ENCODE measurements around the gene RILPL1.
"Not testable (repeated sequence)": the region's sequence is repeated elsewhere in the genome, so short reads cannot be mapped to it uniquely, and the experiment has no call there.

The RILPL1 gene

GRCh38 chr12:123530668-123531067, 2.9 kb downstream of the RILPL1 start:
- no peak for DNase-seq (ENCODE audit: low read depth)

- DNase-seq (ENCODE audit: low read depth) = no peak
These were observed 3.8 kb downstream of the RILPL1 start for GRCh38 chr12:123529686-123530085.

DNA sequence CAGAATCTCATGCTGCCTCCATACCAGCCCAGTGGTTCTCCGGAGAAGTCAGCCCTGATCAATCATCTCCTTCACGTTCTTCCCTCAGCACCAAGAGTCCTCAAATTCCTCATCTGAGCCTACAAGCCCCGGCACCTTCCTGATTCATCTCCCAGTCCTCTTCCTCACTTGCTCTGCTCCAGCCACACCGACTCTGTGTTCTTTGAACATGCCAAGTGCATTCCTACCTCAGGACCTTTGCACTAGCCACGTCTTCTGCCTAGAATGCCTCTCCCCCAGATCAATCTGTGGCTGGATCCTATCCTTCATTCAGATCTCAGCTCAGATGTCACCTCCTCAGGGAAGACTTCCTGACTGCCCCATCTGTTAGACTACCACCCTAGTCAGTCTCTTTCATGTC, 4.7 kb downstream of the RILPL1 start:
- no peak for DNase-seq (ENCODE audit: low read depth)

DNA sequence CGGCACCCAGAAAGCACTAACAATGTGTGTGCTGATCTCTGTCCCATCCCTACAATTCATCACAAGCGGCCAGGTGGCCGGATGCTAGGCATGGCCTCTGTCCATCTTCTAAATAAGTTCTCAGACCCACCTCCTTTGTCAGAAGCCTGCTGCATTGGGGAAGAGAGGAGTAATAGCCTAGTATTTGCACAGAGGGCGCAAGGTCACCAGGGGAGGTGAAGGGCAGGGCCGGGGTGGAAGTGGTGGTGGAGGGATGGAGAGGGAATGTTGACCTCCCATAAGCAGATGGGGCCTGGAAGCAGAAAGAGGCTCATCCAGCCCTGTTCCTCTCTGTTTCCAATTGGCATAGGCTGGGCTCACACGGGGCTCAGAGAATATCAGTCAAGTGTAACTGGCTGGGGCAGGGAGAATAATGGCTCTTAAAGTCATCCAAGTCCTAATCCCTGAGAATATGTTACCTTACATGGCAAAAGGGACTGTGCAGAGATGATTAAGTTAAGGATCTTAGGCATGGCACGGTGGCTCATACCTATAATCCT, 6.9 kb downstream of the RILPL1 start:
- no peak for DNase-seq (ENCODE audit: low read depth)

DNA sequence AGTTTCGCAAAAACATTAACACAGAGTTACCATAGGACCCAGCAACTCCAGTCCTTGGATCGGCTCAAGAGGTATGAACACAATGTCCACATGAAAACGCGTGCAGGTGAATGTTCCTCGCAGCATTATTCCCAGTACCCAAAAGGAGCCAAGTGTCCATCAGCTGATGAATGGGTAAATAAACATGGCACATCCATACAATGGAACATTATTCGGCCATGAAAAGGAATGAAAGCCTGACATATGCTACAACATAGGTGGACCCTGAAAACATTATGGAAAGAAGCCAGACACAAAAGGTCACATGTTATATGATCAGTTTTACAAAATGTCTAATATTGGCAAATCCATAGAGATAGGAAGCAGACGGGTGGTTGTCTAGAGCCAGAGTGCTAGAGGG, 9.1 kb downstream of the RILPL1 start:
- DNase-seq (ENCODE audit: low read depth) = no peak

DNA sequence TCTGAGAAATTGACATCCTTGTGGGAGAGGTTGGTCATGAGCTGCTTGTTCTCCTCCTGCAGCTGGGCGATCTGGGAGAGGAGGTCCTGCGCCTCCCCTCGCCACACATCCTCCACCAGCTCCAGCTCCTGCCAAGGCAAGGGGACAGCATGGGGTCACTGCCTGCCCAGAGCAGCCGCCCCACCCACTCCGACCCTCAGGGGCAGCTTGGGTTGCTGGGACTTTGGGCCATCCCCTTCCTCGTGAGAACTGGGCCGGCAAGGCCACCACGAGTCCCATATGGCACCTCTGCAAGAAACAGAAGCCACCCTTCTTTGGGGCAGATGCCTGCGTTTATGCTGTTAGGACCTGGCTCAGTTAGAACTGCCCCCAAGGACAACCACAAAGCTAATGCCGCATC, 10.0 kb downstream of the RILPL1 start:
- no peak for DNase-seq (ENCODE audit: low read depth)

- DNase-seq (ENCODE audit: low read depth) = no peak
These were observed 11.4 kb downstream of the RILPL1 start for GRCh38 chr12:123522164-123522563.

DNA sequence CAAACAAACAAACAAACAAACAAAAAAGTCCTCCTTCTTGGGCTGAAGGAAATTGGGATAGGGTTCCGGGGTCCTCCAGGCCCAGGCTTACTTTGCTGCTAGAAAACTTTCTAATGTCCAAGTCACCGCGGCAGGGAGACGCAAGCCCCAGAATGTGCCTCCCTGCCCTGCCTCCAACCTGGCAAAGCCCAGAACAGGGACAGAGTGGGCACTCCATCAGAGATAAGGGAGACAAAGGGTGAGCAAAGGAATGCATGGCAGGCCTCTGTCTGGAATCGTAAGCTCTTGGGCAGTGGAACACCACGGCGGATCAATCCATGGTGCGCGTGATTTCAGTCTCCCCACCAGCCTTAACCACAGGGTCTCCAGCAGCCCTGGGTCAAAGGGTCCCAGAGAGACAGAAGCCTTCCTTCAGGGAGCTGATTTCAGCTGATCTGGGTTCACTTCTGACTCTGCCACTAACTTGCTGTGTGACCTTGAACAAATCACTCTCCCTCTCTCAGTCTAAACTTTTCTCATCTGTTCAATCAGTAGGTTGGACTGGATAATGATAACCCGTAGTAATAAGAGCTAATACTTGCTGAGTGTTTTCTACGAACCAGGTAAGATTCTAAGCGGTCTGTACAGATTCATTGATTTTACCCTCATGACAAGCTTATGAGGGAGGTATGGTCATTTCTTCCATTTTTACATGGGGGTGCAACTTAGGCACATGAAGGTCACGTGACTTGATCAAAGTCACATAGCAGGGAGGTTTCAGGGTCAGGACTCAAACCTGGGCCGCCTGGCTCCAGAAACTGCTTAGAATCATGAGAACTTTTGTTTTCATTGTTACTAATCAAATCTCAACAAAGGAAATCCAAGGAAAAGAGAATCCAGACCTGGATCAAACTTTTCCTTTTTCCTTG, 12.7 kb downstream of the RILPL1 start:
- DNase-seq (ENCODE audit: low read depth) = no peak

DNA sequence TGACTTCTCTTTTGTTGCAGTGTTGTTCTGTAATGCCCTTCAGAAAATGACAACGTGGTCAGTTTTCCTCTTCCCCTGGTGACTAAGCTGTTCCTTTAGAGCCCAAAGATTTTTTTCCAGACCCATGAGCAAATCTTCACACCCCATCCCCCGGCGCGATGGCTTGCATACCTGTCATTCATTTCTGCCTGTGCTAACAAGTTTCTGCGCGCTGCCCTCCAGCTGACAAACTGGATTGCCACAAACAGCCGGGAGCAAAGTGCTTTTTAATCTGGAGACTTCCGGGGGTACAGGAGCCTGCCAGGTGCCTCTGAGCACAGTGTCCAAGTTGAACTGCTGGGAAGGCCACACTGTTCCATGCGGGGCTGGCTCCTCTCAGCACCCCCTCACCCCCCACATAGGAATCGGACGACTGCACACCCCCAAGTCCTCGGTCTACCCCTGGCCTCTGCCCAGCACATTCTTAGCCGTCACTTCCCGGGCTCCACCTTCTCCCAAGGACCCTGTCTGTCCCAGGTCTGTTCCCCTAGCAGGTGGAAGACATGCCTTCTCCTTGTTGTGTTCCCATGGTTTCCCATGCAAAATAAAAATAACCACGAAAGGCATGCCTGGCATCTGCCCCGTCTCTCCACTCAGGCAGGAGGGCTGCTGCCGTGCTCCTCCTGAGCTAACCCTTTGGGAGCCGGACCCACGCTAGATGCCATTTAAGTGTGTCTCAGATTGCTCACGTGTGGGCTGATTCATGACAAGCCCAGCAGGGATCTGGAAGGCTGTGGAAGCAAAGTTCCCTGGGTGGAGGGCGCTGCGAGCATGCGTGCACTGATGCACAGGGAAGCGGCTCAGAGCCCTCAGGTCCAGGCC, 14.1 kb downstream of the RILPL1 start:
- DNase-seq (ENCODE audit: low read depth) = no peak

DNA sequence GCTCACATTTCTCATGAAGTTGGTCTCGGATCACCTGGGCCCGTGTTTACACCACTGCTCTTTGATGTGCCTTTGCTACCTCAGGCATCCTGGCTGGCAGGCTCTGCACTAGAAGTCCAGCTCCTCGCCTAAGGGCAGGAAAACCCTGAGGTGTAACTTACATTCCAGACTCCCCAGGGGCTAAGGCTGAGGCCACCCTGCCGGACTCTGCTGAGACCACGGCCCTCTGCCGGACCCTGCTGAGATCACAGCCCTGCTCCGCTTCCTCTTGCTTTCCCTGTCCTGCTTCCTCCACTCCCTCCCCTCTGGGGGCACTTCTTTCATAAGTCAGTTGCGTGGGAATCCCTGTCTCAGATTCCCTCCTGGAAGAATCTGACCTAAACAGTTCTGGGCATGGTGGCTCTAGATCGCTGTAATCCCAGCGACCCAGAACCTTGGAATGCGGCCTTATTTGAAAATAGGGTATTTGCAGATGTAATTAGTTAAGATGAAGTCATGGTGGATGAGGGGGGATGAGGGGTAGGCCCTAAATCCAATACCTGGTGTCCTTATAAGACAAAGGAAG, 17.2 kb downstream of the RILPL1 start:
- no peak for DNase-seq (ENCODE audit: low read depth)

- DNase-seq (ENCODE audit: low read depth) = not testable (repeated sequence)
These were observed 18.8 kb downstream of the RILPL1 start for GRCh38 chr12:123514582-123515221.

DNA sequence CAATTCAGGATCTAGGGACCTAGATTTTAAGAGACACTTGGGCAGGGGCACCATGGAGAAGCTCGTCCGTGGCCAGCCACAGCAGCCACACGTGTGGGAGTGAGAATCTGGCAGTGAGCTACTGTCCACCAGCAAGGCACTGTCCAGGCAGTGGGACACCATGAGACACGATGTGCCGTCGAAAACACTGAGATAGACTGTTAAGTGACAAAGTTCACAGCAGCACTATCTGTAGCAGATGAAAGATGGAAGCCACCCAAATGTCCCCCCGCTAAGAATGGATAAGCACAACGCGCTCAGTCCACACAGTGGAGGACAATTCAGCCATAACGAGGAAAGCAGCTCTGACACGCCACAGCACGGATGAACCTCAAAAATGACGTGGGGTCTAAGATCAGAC, 19.7 kb downstream of the RILPL1 start:
- no peak for DNase-seq (ENCODE audit: low read depth)

GRCh38 chr12:123512838-123513665, 20.5 kb downstream of the RILPL1 start:
- DNase-seq (ENCODE audit: low read depth) = no peak

- DNase-seq (ENCODE audit: low read depth) = no peak
These were observed 26.7 kb downstream of the RILPL1 start for GRCh38 chr12:123506843-123507236.

- DNase-seq (ENCODE audit: low read depth) = no peak
These were observed 27.3 kb downstream of the RILPL1 start for GRCh38 chr12:123506059-123506842.

DNA sequence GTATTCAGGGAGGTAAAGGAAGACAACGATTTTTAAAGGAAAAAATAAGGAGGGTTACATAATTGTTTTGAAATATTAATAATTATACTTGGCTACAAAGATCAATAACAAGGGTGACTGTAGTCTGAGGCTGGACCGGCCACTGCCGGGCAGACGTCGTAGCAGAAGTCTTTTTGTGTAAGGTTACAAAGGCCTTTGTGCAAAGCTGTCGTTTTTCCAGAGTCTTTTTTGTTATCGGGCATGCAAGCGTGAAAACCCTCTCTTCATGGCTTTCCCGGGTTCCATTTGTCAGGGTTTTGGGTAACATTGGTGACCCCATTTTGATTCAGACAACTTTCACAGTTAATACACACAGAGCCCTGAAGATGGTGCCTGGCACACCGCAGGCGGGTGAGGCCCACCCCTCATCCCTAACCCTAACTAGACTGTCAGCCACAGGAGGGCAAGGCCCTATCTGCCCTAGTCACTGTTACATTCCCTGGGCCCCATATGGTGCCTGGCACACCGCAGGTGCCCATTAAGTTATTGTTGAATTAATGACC, 31.3 kb downstream of the RILPL1 start:
- no peak for DNase-seq (ENCODE audit: low read depth)

- DNase-seq (ENCODE audit: low read depth) = no peak
These were observed 34.2 kb downstream of the RILPL1 start for GRCh38 chr12:123499332-123499731.

DNA sequence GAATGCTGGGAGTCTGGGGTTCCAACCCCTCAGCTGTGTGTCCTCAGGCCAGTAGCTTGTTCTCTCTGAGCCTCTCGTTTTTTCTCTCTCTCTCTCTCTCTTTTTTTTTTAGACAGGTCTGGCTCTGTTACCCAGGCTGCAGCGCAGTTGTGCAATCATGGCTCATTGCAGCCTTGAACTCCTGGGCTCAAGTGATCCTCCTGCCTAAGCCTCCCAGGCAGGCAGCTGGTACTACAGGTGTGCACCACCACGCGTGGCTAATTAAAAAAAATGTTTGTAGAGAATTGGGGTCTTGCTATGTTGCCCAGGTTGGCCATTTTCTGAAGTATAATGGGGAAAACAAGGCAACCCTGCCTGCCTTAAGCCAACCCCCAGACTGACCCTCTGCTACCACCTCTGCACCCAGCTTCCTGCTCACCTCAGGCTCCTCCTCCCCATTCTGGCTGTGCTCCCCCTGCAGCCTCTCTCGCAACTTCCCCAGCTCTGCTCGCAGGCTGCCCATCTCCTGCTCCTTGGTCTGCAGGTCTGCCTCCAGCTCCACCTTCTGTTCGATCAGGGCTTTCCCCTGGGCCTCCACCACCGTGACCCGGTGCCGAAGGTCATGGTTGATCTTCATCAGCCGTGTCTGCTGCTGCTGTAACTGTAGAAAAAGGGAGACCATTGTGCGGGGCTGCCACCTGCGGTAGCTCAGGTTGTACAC, 35.2 kb downstream of the RILPL1 start:
- no peak for DNase-seq (ENCODE audit: low read depth)

- no peak for DNase-seq (ENCODE audit: low read depth)
These were observed 36.5 kb downstream of the RILPL1 start for GRCh38 chr12:123497065-123497464.
